HepG2 (cell line): ENCODE results near the gene TNFRSF25. TPM values are rescaled to one million over a fixed set of nuclear protein-coding genes. Genes with fewer than 3 reads are reported as not detected.

Source experiments
- ATAC-seq: fragments of 200-7000 bp; cut with Tn5 transposase; 3 replicates; pipeline ENCODE4 v1.9.1; 2020; ENCODE audit warnings: mild to moderate bottlenecking, moderate library complexity
- BruUV-seq: library from RNA; stranded (reverse); fragments of 400-500 nt; replicated peaks from 2 replicates; lab custom pipeline; 2021; lab: Mats Ljungman, UMichigan
- CTCF ChIA-PET: fragments of 300-600 bp; formaldehyde crosslinking; extraction: SDS; loops from one replicate; lab custom pipeline; 2021; ENCODE audit warnings: low total read pairs, inconsistent platforms, low intra/inter-chr PET ratio; lab: Yijun Ruan, JAX
- POLR2A ChIA-PET: fragments of 350-600 bp; sonication (Branson Sonifier 250); formaldehyde crosslinking; loops from one replicate; lab custom pipeline; 2020; ENCODE audit warnings: antibody characterized with exemption, inconsistent platforms; lab: Yijun Ruan, JAX
- DNase-seq: peaks from one replicate; pipeline ENCODE4 v3.0.0-alpha.2; 2015; ENCODE audit warnings: low spot score
- FAIRE-seq: peaks from 3 replicates; lab custom pipeline; 2011; peaks lifted over from hg19 to GRCh38; lab: Jason Lieb, UNC
- H2AFZ ChIP-seq: one replicate; pipeline ENCODE4 v1.6.1; 2011; ENCODE audit warnings: low read length, inconsistent platforms
- H3K27ac ChIP-seq: fragments of 300-600 bp; 3 replicates; pipeline ENCODE4 v1.8.0; 2011; ENCODE audit warnings: mixed run types, mild to moderate bottlenecking, mixed read lengths, low read length, inconsistent platforms; ENCODE audit not compliant: insufficient read depth; ENCODE audit errors: extremely low read length
- H3K27me3 ChIP-seq, 2 experiments: fragments of 200-600 bp in 1 of 2; 2 replicates in 1 of 2; 3 replicates in 1 of 2; pipeline versions ENCODE4 v1.6.0 to v1.8.0; 2011; ENCODE audit warnings: low read length in 2 of 2, mild to moderate bottlenecking in 2 of 2, moderate library complexity in 2 of 2, inconsistent platforms in 1 of 2; ENCODE audit not compliant: insufficient read depth in 2 of 2, control insufficient read depth in 1 of 2
- H3K36me3 ChIP-seq, 2 experiments: fragments of 200-600 bp in 1 of 2; replicated peaks in 1 of 2; 2 replicates in 1 of 2; 3 replicates in 1 of 2; pipeline versions ENCODE4 v1.5.1 to v1.8.0; 2011; ENCODE audit warnings: low read length in 2 of 2, inconsistent platforms in 1 of 2; ENCODE audit not compliant: insufficient read depth in 2 of 2, control insufficient read depth in 1 of 2
- H3K4me1 ChIP-seq: 2 replicates; pipeline ENCODE4 v1.5.1; 2012; ENCODE audit warnings: low read length, inconsistent platforms; ENCODE audit not compliant: insufficient read depth
- H3K4me2 ChIP-seq: 2 replicates; pipeline ENCODE4 v1.6.0; 2011; ENCODE audit warnings: low read depth, low read length, inconsistent platforms
- H3K4me3 ChIP-seq, 3 experiments: fragments of 200-600 bp in 1 of 3; sonication (generic), shearing (Covaris generic) in 1 of 3; replicated peaks in 1 of 3; 2 replicates each; pipeline ENCODE4 v1.5.1; 2011 to 2016; ENCODE audit warnings: low read length in 3 of 3, inconsistent platforms in 2 of 3, low read depth in 2 of 3, mild to moderate bottlenecking in 2 of 3, control low read depth in 1 of 3, mixed read lengths in 1 of 3; ENCODE audit not compliant: insufficient read depth in 1 of 3
- H3K79me2 ChIP-seq: one replicate; pipeline ENCODE4 v1.6.1; 2011; ENCODE audit warnings: low read length, inconsistent platforms; ENCODE audit not compliant: insufficient read depth
- H3K9ac ChIP-seq: 2 replicates; pipeline ENCODE4 v1.6.0; 2011; ENCODE audit warnings: mild to moderate bottlenecking, low read depth, low read length, inconsistent platforms; ENCODE audit not compliant: insufficient read depth
- H3K9me3 ChIP-seq: 2 replicates; pipeline ENCODE4 v1.5.1; 2012; ENCODE audit warnings: mild to moderate bottlenecking, low read length
- H4K20me1 ChIP-seq: 2 replicates; pipeline ENCODE4 v1.6.0; 2011; ENCODE audit warnings: inconsistent platforms, mild to moderate bottlenecking, low read length, moderate library complexity; ENCODE audit not compliant: insufficient read depth
- GFI1 ChIP-seq: sonication (generic); formaldehyde crosslinking; IDR thresholded peaks from 2 replicates; pipeline ENCODE4 v1.5.0; 2020; ENCODE audit warnings: missing genetic modification reagents, mild to moderate bottlenecking, borderline replicate concordance
- HMG20A ChIP-seq: IDR thresholded peaks from 2 replicates; pipeline ENCODE4 v1.6.1; 2016; ENCODE audit warnings: borderline replicate concordance
- ZBTB26 ChIP-seq: IDR thresholded peaks from 2 replicates; pipeline ENCODE4 v1.6.1; 2016; ENCODE audit warnings: missing compliant biosample characterization, missing genetic modification reagents, borderline replicate concordance
- ZNF282 ChIP-seq: fragments of 450-650 bp; IDR thresholded peaks from 2 replicates; pipeline ENCODE4 v1.6.1; 2018; ENCODE audit not compliant: partially characterized antibody
- ZNF33B ChIP-seq: sonication (generic); formaldehyde crosslinking; IDR thresholded peaks from 2 replicates; pipeline ENCODE4 v1.5.1; 2020; ENCODE audit warnings: mild to moderate bottlenecking, missing genetic modification reagents
- ZNF496 ChIP-seq: sonication (generic); formaldehyde crosslinking; IDR thresholded peaks from 2 replicates; pipeline ENCODE4 v1.8.1; 2023; ENCODE audit warnings: mild to moderate bottlenecking, moderate library complexity, missing genetic modification reagents; ENCODE audit not compliant: insufficient replicate concordance
- WGBS: methylation state at CpG from one replicate; pipeline ENCODE4 v1.1.6; 2017; ENCODE audit warnings: low lambda C conversion rate; 5-methylcytosine and 5-hydroxymethylcytosine counted together
- in situ Hi-C: cut with HindIII; loops from 2 replicates; pipeline ENCODE4 v1.10.0; 2017; ENCODE audit warnings: low pct_unique_long_range_greater_than_20kb; ENCODE audit not compliant: extremely low pct_ligation_motif_present
- intact Hi-C: fragments of 100-400 bp; cut with micrococcal nuclease; formaldehyde crosslinking; loops from one replicate; pipeline ENCODE4 v1.10.0; 2022; ENCODE audit not compliant: unreplicated experiment
- polyA plus RNA-seq, 8 experiments: library from polyadenylated mRNA; depleted of rRNA in 3 of 8; stranded (reverse) in 7 of 8; unstranded in 1 of 8; fragments of >200 nt; fragmentation: Illumina TruSeq in 4 of 8; extraction: Trizol in 4 of 8; gene quantifications; 2 replicates each; pipeline versions ENCODE4 v1.2.1 to v1.2.3, GENCODE V29; 2011 to 2016; ENCODE audit warnings: low read depth in 4 of 8, missing spikeins in 1 of 8, mixed read lengths in 1 of 8; ENCODE audit not compliant: insufficient read depth in 1 of 8
- total RNA-seq, 5 experiments: library from RNA; depleted of rRNA; stranded (reverse); fragments of >200 nt; fragmentation: Illumina TruSeq; extraction: Trizol; gene quantifications; 2 replicates each; pipeline ENCODE4 v1.2.3, GENCODE V29; 2016; ENCODE audit warnings: low read depth in 1 of 5
- TF ChIP-seq, protein P1 (sequence below): sonication (generic); formaldehyde crosslinking; IDR thresholded peaks from 2 replicates; pipeline ENCODE4 v1.4.0; 2020; ENCODE audit warnings: missing genetic modification reagents

Gene TNFRSF25
- total and polyA plus RNA-seq, 2 of the 13 experiments (the other 11 are each of a cell fraction or from before 2014, with no cell fraction given), result 1.4 to 1.5 TPM

GRCh38 chr1:6474815-6475282, 8.9 kb upstream of the TNFRSF25 start:
- no peak for FAIRE-seq
- H3K27me3 ChIP-seq, result no peaks in the 10 kb centered on the region
- no peak overlapping the region for H2AFZ ChIP-seq
- ChIA-PET CTCF (interaction anchor here (1.1 to 1.2 kb wide), 2 partner anchors 11 to 30 kb away, joined by 4 read pairs; no protein-coding TSS in a partner anchor), POLR2A (no interaction called here)
- H3K36me3 ChIP-seq, result no peaks in the 10 kb centered on the region
- TF ChIP-seq ZBTB26 (CRISPR knock-in tag), result no peak
- no peak for TF ChIP-seq ZNF496 (CRISPR knock-in tag)
- TF ChIP-seq HMG20A (CRISPR knock-in tag), result no peak
- no peak for TF ChIP-seq ZNF282
- TF ChIP-seq, protein P1, sequence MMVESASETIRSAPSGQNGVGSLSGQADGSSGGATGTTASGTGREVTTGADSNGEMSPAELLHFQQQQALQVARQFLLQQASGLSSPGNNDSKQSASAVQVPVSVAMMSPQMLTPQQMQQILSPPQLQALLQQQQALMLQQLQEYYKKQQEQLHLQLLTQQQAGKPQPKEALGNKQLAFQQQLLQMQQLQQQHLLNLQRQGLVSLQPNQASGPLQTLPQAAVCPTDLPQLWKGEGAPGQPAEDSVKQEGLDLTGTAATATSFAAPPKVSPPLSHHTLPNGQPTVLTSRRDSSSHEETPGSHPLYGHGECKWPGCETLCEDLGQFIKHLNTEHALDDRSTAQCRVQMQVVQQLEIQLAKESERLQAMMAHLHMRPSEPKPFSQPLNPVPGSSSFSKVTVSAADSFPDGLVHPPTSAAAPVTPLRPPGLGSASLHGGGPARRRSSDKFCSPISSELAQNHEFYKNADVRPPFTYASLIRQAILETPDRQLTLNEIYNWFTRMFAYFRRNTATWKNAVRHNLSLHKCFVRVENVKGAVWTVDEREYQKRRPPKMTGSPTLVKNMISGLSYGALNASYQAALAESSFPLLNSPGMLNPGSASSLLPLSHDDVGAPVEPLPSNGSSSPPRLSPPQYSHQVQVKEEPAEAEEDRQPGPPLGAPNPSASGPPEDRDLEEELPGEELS (CRISPR knock-in tag), result no peak
- no peak for TF ChIP-seq ZNF33B (CRISPR knock-in tag)
- no peak for TF ChIP-seq GFI1
- intact Hi-C loops (loop anchor here (1.0 kb wide), 1 partner anchor 30 kb away; no protein-coding TSS in a partner anchor), in situ Hi-C loops (loop anchor here (25.0 kb wide), 1 partner anchor 737 kb away; no protein-coding TSS in a partner anchor)
- WGBS, result 75% methylated on average over 7 of the region's 13 CpGs
- no peaks in the 10 kb centered on the region for H3K79me2 ChIP-seq
- peaks cover 24% of the 10 kb centered on the region for H3K4me1 ChIP-seq
- no peak overlapping the region for H3K9ac ChIP-seq
- no peak overlapping the region for H3K4me2 ChIP-seq
- DNase-seq, result no peak
- no peak overlapping the region for H3K27ac ChIP-seq
- H3K9me3 ChIP-seq, result no peaks in the 10 kb centered on the region
- H3K4me3 ChIP-seq, result no peak overlapping the region
- ATAC-seq, result no peak
- no peaks in the 10 kb centered on the region for H4K20me1 ChIP-seq
- BruUV-seq, result no TSS peak
